ENCODE data around the gene GRIP2. TPM values are rescaled to one million over a fixed set of nuclear protein-coding genes. Genes with fewer than 3 reads are reported as not detected.

GRIP2 gene
- total RNA-seq (6.9 TPM), polyA plus RNA-seq (0.91 TPM)

- Histone ChIP-seq H3K4me3 (ENCODE audit: low read depth, low read length) (no peak within 1 kb of the TSS), H3K27ac (ENCODE audit: low read depth) (no peak within 1 kb of the TSS), H3K4me1 (ENCODE audit: insufficient read depth) (no peaks in the 10 kb centered on the region), H3K36me3 (ENCODE audit: insufficient read depth) (no peaks in the 10 kb centered on the region)
- 53% methylated on average over 14 of the region's 14 CpGs for WGBS
- no peak for DNase-seq (ENCODE audit: extremely low spot score)
These were observed at the start of gene GRIP2 for GRCh38 chr3:14539742-14540491. TSS of gene GRIP2 (minus strand) at chr3:14540342. CDS start at chr3:14540308, 34 bp downstream.

GRCh38 chr3:14588425-14589112 lies 48.4 kb upstream of the GRIP2 start:
- DNase-seq (ENCODE audit: extremely low spot score): no peak
- 63% methylated on average over 6 of the region's 6 CpGs for WGBS

GRCh38 chr3:14587740-14588360 lies 47.7 kb upstream of the GRIP2 start:
- DNase-seq (ENCODE audit: extremely low spot score): no peak
- H3K27ac ChIP-seq (ENCODE audit: low read depth): no peak overlapping the region
- no peaks in the 10 kb centered on the region for H3K4me1 ChIP-seq (ENCODE audit: insufficient read depth)
- H3K4me3 ChIP-seq (ENCODE audit: low read depth, low read length): no peak overlapping the region
- 60% methylated on average over 4 of the region's 4 CpGs for WGBS
- H3K36me3 ChIP-seq (ENCODE audit: insufficient read depth): no peaks in the 10 kb centered on the region

More at GRCh38 chr3:14588425-14589112, 48.4 kb upstream of the GRIP2 start:
- H3K4me1 ChIP-seq (ENCODE audit: insufficient read depth): no peaks in the 10 kb centered on the region
- no peak overlapping the region for H3K4me3 ChIP-seq (ENCODE audit: low read depth, low read length)
- no peaks in the 10 kb centered on the region for H3K36me3 ChIP-seq (ENCODE audit: insufficient read depth)
- no peak overlapping the region for H3K27ac ChIP-seq (ENCODE audit: low read depth)

DNA sequence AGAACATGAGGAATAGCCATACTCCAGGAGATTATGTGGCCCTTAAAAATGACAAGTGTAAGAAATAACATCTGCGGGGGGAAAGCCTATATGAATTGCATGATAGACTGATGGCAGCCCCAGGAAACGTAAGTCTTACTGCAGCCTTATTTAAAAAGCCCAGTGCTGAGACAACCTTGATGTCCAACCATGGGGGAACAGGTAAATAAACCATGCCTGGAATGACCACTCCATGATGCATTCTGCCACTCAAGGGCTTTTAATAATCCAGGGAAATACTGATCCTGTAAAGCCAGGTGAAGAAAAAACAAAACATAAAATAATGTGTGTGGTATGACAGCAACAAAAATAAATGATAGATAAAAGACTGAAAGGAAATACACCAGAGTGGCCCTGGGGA lies 46.5 kb upstream of the GRIP2 start:
- Histone ChIP-seq H3K4me3 (ENCODE audit: low read depth, low read length) (no peak overlapping the region), H3K27ac (ENCODE audit: low read depth) (no peak overlapping the region), H3K4me1 (ENCODE audit: insufficient read depth) (no peaks in the 10 kb centered on the region), H3K36me3 (ENCODE audit: insufficient read depth) (no peaks in the 10 kb centered on the region)
- 56% methylated on average over 2 of the region's 2 CpGs for WGBS
- DNase-seq (ENCODE audit: extremely low spot score): no peak

DNA sequence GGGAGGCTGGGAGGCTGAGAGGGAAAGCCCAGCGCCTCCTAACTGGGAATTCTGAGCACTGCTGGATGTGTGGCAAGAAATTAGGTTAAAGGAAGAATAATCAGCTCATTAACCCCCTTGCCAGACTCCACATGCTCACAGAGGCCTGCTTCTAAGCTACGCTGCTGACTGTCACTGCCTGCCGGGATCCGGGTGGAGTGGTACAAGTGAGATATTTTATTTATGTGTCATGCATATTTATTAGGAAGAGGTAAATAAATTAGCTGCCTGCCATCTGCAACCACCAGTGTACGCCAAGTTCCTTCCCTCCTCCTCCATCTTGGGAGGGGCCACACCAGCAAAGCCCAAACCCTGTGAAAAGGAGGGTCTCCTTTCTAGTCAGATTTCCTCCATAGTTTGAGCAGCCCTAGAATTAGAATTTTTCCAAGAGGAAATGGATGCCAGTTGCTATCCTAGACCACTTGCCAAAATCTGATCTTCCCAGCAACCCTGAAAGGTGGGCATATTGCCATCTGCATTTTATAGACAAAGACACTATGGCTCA lies 43.5 kb upstream of the GRIP2 start:
- Histone ChIP-seq H3K4me3 (ENCODE audit: low read depth, low read length) (no peak overlapping the region), H3K4me1 (ENCODE audit: insufficient read depth) (no peaks in the 10 kb centered on the region), H3K27ac (ENCODE audit: low read depth) (no peak overlapping the region), H3K36me3 (ENCODE audit: insufficient read depth) (no peaks in the 10 kb centered on the region)
- WGBS: 66% methylated on average over 5 of the region's 5 CpGs
- no peak for DNase-seq (ENCODE audit: extremely low spot score)

DNA sequence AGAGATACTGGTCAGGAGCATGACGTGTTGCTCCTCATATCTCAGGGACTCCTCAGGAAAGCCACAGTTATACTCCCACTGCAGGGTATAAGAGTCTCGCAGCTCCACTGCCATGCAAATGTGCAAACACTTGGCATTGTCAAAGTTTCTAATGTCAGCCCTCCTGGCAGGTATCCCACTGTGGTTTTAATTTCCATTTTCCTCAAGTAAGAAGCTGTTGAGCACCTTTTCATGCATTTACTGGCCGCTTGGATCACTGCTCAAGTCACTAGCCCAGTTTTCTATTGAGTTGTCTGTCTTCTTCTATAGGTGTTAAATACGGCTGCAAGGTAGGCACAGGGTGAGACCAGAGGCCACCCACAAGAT lies 41.9 kb upstream of the GRIP2 start:
- no peak overlapping the region for H3K27ac ChIP-seq (ENCODE audit: low read depth)
- DNase-seq (ENCODE audit: extremely low spot score): no peak
- no peak overlapping the region for H3K4me3 ChIP-seq (ENCODE audit: low read depth, low read length)
- no peaks in the 10 kb centered on the region for H3K36me3 ChIP-seq (ENCODE audit: insufficient read depth)
- no peaks in the 10 kb centered on the region for H3K4me1 ChIP-seq (ENCODE audit: insufficient read depth)
- 76% methylated on average over 4 of the region's 4 CpGs for WGBS

- H3K27ac ChIP-seq (ENCODE audit: low read depth): no peak overlapping the region
- 82% methylated on average over 5 of the region's 5 CpGs for WGBS
- DNase-seq (ENCODE audit: extremely low spot score): no peak
- no peaks in the 10 kb centered on the region for H3K36me3 ChIP-seq (ENCODE audit: insufficient read depth)
- no peak overlapping the region for H3K4me3 ChIP-seq (ENCODE audit: low read depth, low read length)
- no peaks in the 10 kb centered on the region for H3K4me1 ChIP-seq (ENCODE audit: insufficient read depth)
These were observed 41.3 kb upstream of the GRIP2 start for GRCh38 chr3:14581334-14582044.

DNA sequence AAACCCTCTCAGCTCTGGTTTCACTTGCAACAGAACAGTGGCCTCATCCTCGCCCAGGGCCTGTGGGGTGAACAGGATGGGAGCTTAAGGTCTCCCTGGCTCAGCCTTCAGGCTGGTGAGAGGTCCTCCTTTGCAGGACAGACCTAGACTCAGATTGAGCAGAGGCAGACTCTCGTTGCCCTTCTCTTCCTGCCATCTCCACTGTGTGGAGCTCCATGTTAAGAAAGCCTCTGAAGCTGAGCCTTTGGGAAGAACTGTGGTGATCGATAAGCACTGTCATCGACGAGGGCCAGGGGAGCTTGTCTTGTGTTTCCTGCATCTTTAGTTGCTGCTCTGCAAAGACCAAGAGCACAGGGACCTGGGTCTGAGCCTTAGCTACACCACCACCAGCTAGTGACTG lies 37.8 kb upstream of the GRIP2 start:
- Histone ChIP-seq H3K4me3 (ENCODE audit: low read depth, low read length) (no peak overlapping the region), H3K36me3 (ENCODE audit: insufficient read depth) (no peaks in the 10 kb centered on the region), H3K4me1 (ENCODE audit: insufficient read depth) (no peaks in the 10 kb centered on the region), H3K27ac (ENCODE audit: low read depth) (no peak overlapping the region)
- DNase-seq (ENCODE audit: extremely low spot score): no peak
- WGBS: 72% methylated on average over 5 of the region's 5 CpGs

- WGBS: 92% methylated on average over 9 of the region's 9 CpGs
- Histone ChIP-seq H3K4me1 (ENCODE audit: insufficient read depth) (no peaks in the 10 kb centered on the region), H3K36me3 (ENCODE audit: insufficient read depth) (no peaks in the 10 kb centered on the region), H3K4me3 (ENCODE audit: low read depth, low read length) (no peak overlapping the region), H3K27ac (ENCODE audit: low read depth) (no peak overlapping the region)
- no peak for DNase-seq (ENCODE audit: extremely low spot score)
These were observed 36.0 kb upstream of the GRIP2 start for GRCh38 chr3:14576163-14576562.

GRCh38 chr3:14574183-14574582 lies 34.0 kb upstream of the GRIP2 start:
- no peak for DNase-seq (ENCODE audit: extremely low spot score)
- no peak overlapping the region for H3K4me3 ChIP-seq (ENCODE audit: low read depth, low read length)
- no peak overlapping the region for H3K27ac ChIP-seq (ENCODE audit: low read depth)
- H3K36me3 ChIP-seq (ENCODE audit: insufficient read depth): no peaks in the 10 kb centered on the region
- 90% methylated on average over 27 of the region's 27 CpGs for WGBS
- H3K4me1 ChIP-seq (ENCODE audit: insufficient read depth): no peaks in the 10 kb centered on the region

DNA sequence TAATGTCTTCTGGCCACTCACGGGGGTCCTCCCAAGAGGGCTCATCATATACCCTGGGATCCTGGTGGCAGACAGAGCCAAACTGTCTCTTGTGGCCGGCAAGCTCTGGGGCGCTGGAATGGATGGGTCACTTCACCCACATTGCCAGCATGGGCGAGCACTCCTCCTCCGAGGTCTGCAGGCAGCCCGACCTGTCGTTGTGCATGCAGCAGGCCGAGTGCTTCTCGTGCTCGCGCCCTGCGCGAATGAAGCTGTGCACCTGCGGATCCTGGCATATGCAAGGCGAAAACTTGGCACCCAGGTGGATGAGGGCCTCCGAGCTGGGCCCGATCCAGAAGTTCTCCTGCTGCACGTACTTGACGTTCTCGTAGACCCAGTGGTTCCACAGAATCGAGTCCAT lies 33.6 kb upstream of the GRIP2 start:
- no peaks in the 10 kb centered on the region for H3K4me1 ChIP-seq (ENCODE audit: insufficient read depth)
- WGBS: 90% methylated on average over 21 of the region's 21 CpGs
- H3K27ac ChIP-seq (ENCODE audit: low read depth): no peak overlapping the region
- no peaks in the 10 kb centered on the region for H3K36me3 ChIP-seq (ENCODE audit: insufficient read depth)
- DNase-seq (ENCODE audit: extremely low spot score): no peak
- H3K4me3 ChIP-seq (ENCODE audit: low read depth, low read length): no peak overlapping the region

GRCh38 chr3:14570864-14571263 lies 30.7 kb upstream of the GRIP2 start:
- no peaks in the 10 kb centered on the region for H3K4me1 ChIP-seq (ENCODE audit: insufficient read depth)
- WGBS: 78% methylated on average over 5 of the region's 5 CpGs
- no peak overlapping the region for H3K4me3 ChIP-seq (ENCODE audit: low read depth, low read length)
- no peak for DNase-seq (ENCODE audit: extremely low spot score)
- no peak overlapping the region for H3K27ac ChIP-seq (ENCODE audit: low read depth)
- H3K36me3 ChIP-seq (ENCODE audit: insufficient read depth): no peaks in the 10 kb centered on the region

DNA sequence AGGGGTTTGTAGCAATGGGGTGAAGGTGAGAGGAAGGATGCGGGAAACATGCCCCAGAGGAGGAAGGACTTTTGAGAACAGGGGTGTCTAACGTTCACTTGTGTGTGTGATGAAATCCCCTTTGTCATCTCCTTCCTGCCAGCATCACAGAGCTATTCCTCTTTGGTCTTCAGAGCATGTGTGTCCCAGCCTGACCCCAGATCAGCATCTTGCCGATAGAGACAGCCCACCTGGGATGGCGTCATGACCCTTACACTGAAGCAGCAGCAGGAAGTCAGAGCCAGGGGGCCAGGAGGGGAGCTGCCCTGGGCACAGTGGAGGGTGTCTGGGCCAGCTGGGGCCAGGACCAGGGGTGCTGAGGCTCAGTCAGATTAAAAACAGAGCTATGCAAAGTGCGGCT lies 29.9 kb upstream of the GRIP2 start:
- no peak overlapping the region for H3K4me3 ChIP-seq (ENCODE audit: low read depth, low read length)
- no peak overlapping the region for H3K27ac ChIP-seq (ENCODE audit: low read depth)
- no peaks in the 10 kb centered on the region for H3K36me3 ChIP-seq (ENCODE audit: insufficient read depth)
- no peak for DNase-seq (ENCODE audit: extremely low spot score)
- 41% methylated on average over 5 of the region's 5 CpGs for WGBS
- H3K4me1 ChIP-seq (ENCODE audit: insufficient read depth): no peaks in the 10 kb centered on the region
